Measurements from ENCODE around the gene ARMC2. TPM values are rescaled to one million over a fixed set of nuclear protein-coding genes. Genes with fewer than 3 reads are reported as not detected.
"Not testable (repeated sequence)": the region's sequence is repeated elsewhere in the genome, so short reads cannot be mapped to it uniquely, and the experiment has no call there.

The ARMC2 gene
- total RNA-seq, 1 donor from 2014 or later, result 4.7 TPM

GRCh38 chr6:108927927-108928326, 79.7 kb downstream of the ARMC2 start:
- H3K4me3 ChIP-seq (ENCODE audit: low read length in 3 of 3), result no peak overlapping the region
- H3K9ac ChIP-seq (ENCODE audit: low read depth in 1 of 3, low read length in 3 of 3), result no peak overlapping the region
- no peaks in the 10 kb centered on the region for H3K36me3 ChIP-seq (ENCODE audit: control insufficient read depth in 3 of 3, insufficient read depth in 3 of 3, low read length in 3 of 3)
- H3K9me3 ChIP-seq (ENCODE audit: control insufficient read depth in 3 of 3, low read length in 3 of 3), result no peaks in the 10 kb centered on the region
- no peak overlapping the region for H3K27ac ChIP-seq (ENCODE audit: low read depth, low read length)
- no peaks in the 10 kb centered on the region for H3K4me1 ChIP-seq (ENCODE audit: control insufficient read depth in 3 of 3, insufficient read depth in 3 of 3, low read length in 3 of 3)
- no peaks in the 10 kb centered on the region for H3K27me3 ChIP-seq (ENCODE audit: control insufficient read depth in 3 of 3, insufficient read depth in 3 of 3, low read length in 3 of 3)

GRCh38 chr6:108928650-108929049, 80.4 kb downstream of the ARMC2 start:
- no peaks in the 10 kb centered on the region for H3K27me3 ChIP-seq (ENCODE audit: control insufficient read depth in 3 of 3, insufficient read depth in 3 of 3, low read length in 3 of 3)
- H3K4me1 ChIP-seq (ENCODE audit: control insufficient read depth in 3 of 3, insufficient read depth in 3 of 3, low read length in 3 of 3), result no peaks in the 10 kb centered on the region
- no peaks in the 10 kb centered on the region for H3K9me3 ChIP-seq (ENCODE audit: control insufficient read depth in 3 of 3, low read length in 3 of 3)
- no peak overlapping the region for H3K4me3 ChIP-seq (ENCODE audit: low read length in 3 of 3)
- H3K9ac ChIP-seq (ENCODE audit: low read depth in 1 of 3, low read length in 3 of 3), result no peak overlapping the region
- no peak overlapping the region for H3K27ac ChIP-seq (ENCODE audit: low read depth, low read length)
- H3K36me3 ChIP-seq (ENCODE audit: control insufficient read depth in 3 of 3, insufficient read depth in 3 of 3, low read length in 3 of 3), result no peaks in the 10 kb centered on the region

- H3K9me3 ChIP-seq (ENCODE audit: control insufficient read depth in 3 of 3, low read length in 3 of 3); H3K4me1 ChIP-seq (ENCODE audit: control insufficient read depth in 3 of 3, insufficient read depth in 3 of 3, low read length in 3 of 3); H3K36me3 ChIP-seq (ENCODE audit: control insufficient read depth in 3 of 3, insufficient read depth in 3 of 3, low read length in 3 of 3); H3K9ac ChIP-seq (ENCODE audit: low read depth in 1 of 3, low read length in 3 of 3); H3K27me3 ChIP-seq (ENCODE audit: control insufficient read depth in 3 of 3, insufficient read depth in 3 of 3, low read length in 3 of 3); H3K4me3 ChIP-seq (ENCODE audit: low read length in 3 of 3); H3K27ac ChIP-seq (ENCODE audit: low read depth, low read length): not testable (repeated sequence)
Observed at GRCh38 chr6:108931090-108931489, 82.9 kb downstream of the ARMC2 start.

GRCh38 chr6:108937170-108937569, 88.9 kb downstream of the ARMC2 start:
- H3K9ac ChIP-seq (ENCODE audit: low read depth in 1 of 3, low read length in 3 of 3), result no peak overlapping the region
- H3K4me3 ChIP-seq (ENCODE audit: low read length in 3 of 3), result no peak overlapping the region
- H3K27ac ChIP-seq (ENCODE audit: low read depth, low read length), result no peak overlapping the region
- H3K36me3 ChIP-seq (ENCODE audit: control insufficient read depth in 3 of 3, insufficient read depth in 3 of 3, low read length in 3 of 3), result no peaks in the 10 kb centered on the region
- H3K27me3 ChIP-seq (ENCODE audit: control insufficient read depth in 3 of 3, insufficient read depth in 3 of 3, low read length in 3 of 3), result no peaks in the 10 kb centered on the region
- peaks cover 3 to 13% (median 6%) of the 10 kb centered on the region in 3 donors for H3K4me1 ChIP-seq (ENCODE audit: control insufficient read depth in 3 of 3, insufficient read depth in 3 of 3, low read length in 3 of 3)
- no peaks in the 10 kb centered on the region for H3K9me3 ChIP-seq (ENCODE audit: control insufficient read depth in 3 of 3, low read length in 3 of 3)

- Histone ChIP-seq H3K27ac (ENCODE audit: low read depth, low read length) (peak overlapping the region; percentile 67), H3K9ac (ENCODE audit: low read depth in 1 of 3, low read length in 3 of 3) (no peak overlapping the region), H3K4me1 (ENCODE audit: control insufficient read depth in 3 of 3, insufficient read depth in 3 of 3, low read length in 3 of 3) (peaks cover 29 to 34% (median 30%) of the 10 kb centered on the region in 3 donors), H3K4me3 (ENCODE audit: low read length in 3 of 3) (no peak overlapping the region), H3K9me3 (ENCODE audit: control insufficient read depth in 3 of 3, low read length in 3 of 3) (no peaks in the 10 kb centered on the region), H3K27me3 (ENCODE audit: control insufficient read depth in 3 of 3, insufficient read depth in 3 of 3, low read length in 3 of 3) (no peaks in the 10 kb centered on the region), H3K36me3 (ENCODE audit: control insufficient read depth in 3 of 3, insufficient read depth in 3 of 3, low read length in 3 of 3) (no peaks in the 10 kb centered on the region)
Observed at GRCh38 chr6:108940741-108941140, 92.5 kb downstream of the ARMC2 start.

- Histone ChIP-seq H3K9ac (ENCODE audit: low read depth in 1 of 3, low read length in 3 of 3) (no peak overlapping the region), H3K27ac (ENCODE audit: low read depth, low read length) (peak overlapping the region; percentile 67), H3K9me3 (ENCODE audit: control insufficient read depth in 3 of 3, low read length in 3 of 3) (no peaks in the 10 kb centered on the region), H3K36me3 (ENCODE audit: control insufficient read depth in 3 of 3, insufficient read depth in 3 of 3, low read length in 3 of 3) (no peaks in the 10 kb centered on the region), H3K27me3 (ENCODE audit: control insufficient read depth in 3 of 3, insufficient read depth in 3 of 3, low read length in 3 of 3) (no peaks in the 10 kb centered on the region), H3K4me3 (ENCODE audit: low read length in 3 of 3) (no peak overlapping the region), H3K4me1 (ENCODE audit: control insufficient read depth in 3 of 3, insufficient read depth in 3 of 3, low read length in 3 of 3) (peaks cover 34 to 40% (median 36%) of the 10 kb centered on the region in 3 donors)
Observed at GRCh38 chr6:108941281-108941680, 93.1 kb downstream of the ARMC2 start.

GRCh38 chr6:108941859-108942258, 93.6 kb downstream of the ARMC2 start:
- Histone ChIP-seq H3K27me3 (ENCODE audit: control insufficient read depth in 3 of 3, insufficient read depth in 3 of 3, low read length in 3 of 3) (no peaks in the 10 kb centered on the region), H3K27ac (ENCODE audit: low read depth, low read length) (no peak overlapping the region), H3K4me1 (ENCODE audit: control insufficient read depth in 3 of 3, insufficient read depth in 3 of 3, low read length in 3 of 3) (peaks cover 40 to 45% (median 41%) of the 10 kb centered on the region in 3 donors), H3K9me3 (ENCODE audit: control insufficient read depth in 3 of 3, low read length in 3 of 3) (no peaks in the 10 kb centered on the region), H3K9ac (ENCODE audit: low read depth in 1 of 3, low read length in 3 of 3) (no peak overlapping the region), H3K36me3 (ENCODE audit: control insufficient read depth in 3 of 3, insufficient read depth in 3 of 3, low read length in 3 of 3) (no peaks in the 10 kb centered on the region), H3K4me3 (ENCODE audit: low read length in 3 of 3) (no peak overlapping the region)

GRCh38 chr6:108942556-108943492, 94.6 kb downstream of the ARMC2 start:
- Histone ChIP-seq H3K36me3 (ENCODE audit: control insufficient read depth in 3 of 3, insufficient read depth in 3 of 3, low read length in 3 of 3) (no peaks in the 10 kb centered on the region), H3K4me3 (ENCODE audit: low read length in 3 of 3) (no peak overlapping the region), H3K4me1 (ENCODE audit: control insufficient read depth in 3 of 3, insufficient read depth in 3 of 3, low read length in 3 of 3) (peaks cover 48 to 53% (median 50%) of the 10 kb centered on the region in 3 donors), H3K9me3 (ENCODE audit: control insufficient read depth in 3 of 3, low read length in 3 of 3) (no peaks in the 10 kb centered on the region), H3K27ac (ENCODE audit: low read depth, low read length) (peak overlapping the region; percentile 85), H3K27me3 (ENCODE audit: control insufficient read depth in 3 of 3, insufficient read depth in 3 of 3, low read length in 3 of 3) (no peaks in the 10 kb centered on the region), H3K9ac (ENCODE audit: low read depth in 1 of 3, low read length in 3 of 3) (no peak overlapping the region)

- Histone ChIP-seq H3K27ac (ENCODE audit: low read depth, low read length) (peak overlapping the region; percentile 85), H3K36me3 (ENCODE audit: control insufficient read depth in 3 of 3, insufficient read depth in 3 of 3, low read length in 3 of 3) (no peaks in the 10 kb centered on the region), H3K4me1 (ENCODE audit: control insufficient read depth in 3 of 3, insufficient read depth in 3 of 3, low read length in 3 of 3) (peaks cover 60 to 65% (median 60%) of the 10 kb centered on the region in 3 donors), H3K27me3 (ENCODE audit: control insufficient read depth in 3 of 3, insufficient read depth in 3 of 3, low read length in 3 of 3) (no peaks in the 10 kb centered on the region), H3K4me3 (ENCODE audit: low read length in 3 of 3) (peak overlapping the region; percentile 35 to 44 (median 37)), H3K9me3 (ENCODE audit: control insufficient read depth in 3 of 3, low read length in 3 of 3) (no peaks in the 10 kb centered on the region), H3K9ac (ENCODE audit: low read depth in 1 of 3, low read length in 3 of 3) (peak overlapping the region; percentile 55 to 73 (median 60))
Observed at GRCh38 chr6:108944071-108944470, 95.8 kb downstream of the ARMC2 start.

Measured in skeletal muscle tissue (tissue), 4 donors.